ENCODE data around the gene TRIM7. TPM values are rescaled to one million over a fixed set of nuclear protein-coding genes. Genes with fewer than 3 reads are reported as not detected.
A peak's percentile ranks its signal among the peaks of the same experiment; 100 is the strongest.

The TRIM7 gene
- total and polyA plus RNA-seq, 9 of the 15 experiments (the other 6 are each of a cell fraction or from before 2014, with no cell fraction given): 2.6 to 14.9 (median 8.9) TPM

DNA sequence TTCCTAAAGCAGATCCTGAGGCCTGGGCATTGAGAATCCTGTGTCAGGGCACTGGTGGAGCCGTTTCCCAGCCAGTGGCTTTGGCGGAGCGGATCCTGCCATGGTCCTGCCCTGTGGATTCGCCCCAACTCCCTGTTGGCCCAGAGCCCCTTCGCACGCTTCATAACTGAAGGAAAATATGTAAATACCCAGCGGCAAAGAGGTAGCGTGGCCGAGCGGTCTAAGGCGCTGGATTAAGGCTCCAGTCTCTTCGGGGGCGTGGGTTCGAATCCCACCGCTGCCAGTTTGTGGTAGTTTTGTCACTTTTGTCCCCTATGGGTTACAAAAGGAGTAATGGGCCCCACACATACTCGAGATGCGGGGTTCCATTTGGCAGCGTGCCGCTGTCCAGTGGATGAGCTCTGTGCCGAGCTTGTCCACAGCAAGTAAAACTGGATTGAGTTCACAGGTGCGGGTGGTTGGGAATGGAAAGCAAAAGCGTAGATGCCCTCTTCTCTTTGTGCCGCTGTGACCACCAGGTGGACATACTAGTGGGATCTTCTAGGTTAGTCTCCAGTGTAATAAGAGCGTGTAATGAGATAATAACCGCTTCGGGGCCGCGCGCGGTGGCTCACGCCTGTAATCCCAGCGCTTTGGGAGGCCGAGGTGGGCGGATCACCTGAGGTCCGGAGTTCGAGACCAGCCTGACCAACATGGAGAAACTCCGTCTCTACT, 17.3 kb downstream of the TRIM7 start (continued):
- TF ChIP-seq ZNF398 (CRISPR knock-in tag; IDR thresholded peaks at IDR 0.05): no peak
- 0 out of 2 replicates have a peak, but pooled peaks have one; percentile 31 for TF ChIP-seq JUN (IDR thresholded peaks at IDR 0.05; ENCODE audit: borderline replicate concordance, low read depth, low read length)
- peak; percentile 62; the same call in 1 of the 2 replicates for TF ChIP-seq JUN (CRISPR knock-in tag; IDR thresholded peaks at IDR 0.05; ENCODE audit: borderline replicate concordance)
- TF ChIP-seq BDP1 (IDR thresholded peaks at IDR 0.05; ENCODE audit: insufficient read depth, insufficient read length): peak; percentile 71
- TF ChIP-seq, protein P1, sequence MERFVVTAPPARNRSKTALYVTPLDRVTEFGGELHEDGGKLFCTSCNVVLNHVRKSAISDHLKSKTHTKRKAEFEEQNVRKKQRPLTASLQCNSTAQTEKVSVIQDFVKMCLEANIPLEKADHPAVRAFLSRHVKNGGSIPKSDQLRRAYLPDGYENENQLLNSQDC (CRISPR knock-in tag; IDR thresholded peaks at IDR 0.05): no peak
- TF ChIP-seq ZNF217 (CRISPR knock-in tag; IDR thresholded peaks at IDR 0.05): no peak
- TF ChIP-seq HNRNPH1 (optimal IDR thresholded peaks at IDR 0.05; ENCODE audit: low read depth, low read length): no peak
- TF ChIP-seq GTF2E2 (tag; IDR thresholded peaks at IDR 0.05): no peak
- TF ChIP-seq TARDBP (IDR thresholded peaks at IDR 0.05): peak; percentile 80
- TF ChIP-seq, protein P2, sequence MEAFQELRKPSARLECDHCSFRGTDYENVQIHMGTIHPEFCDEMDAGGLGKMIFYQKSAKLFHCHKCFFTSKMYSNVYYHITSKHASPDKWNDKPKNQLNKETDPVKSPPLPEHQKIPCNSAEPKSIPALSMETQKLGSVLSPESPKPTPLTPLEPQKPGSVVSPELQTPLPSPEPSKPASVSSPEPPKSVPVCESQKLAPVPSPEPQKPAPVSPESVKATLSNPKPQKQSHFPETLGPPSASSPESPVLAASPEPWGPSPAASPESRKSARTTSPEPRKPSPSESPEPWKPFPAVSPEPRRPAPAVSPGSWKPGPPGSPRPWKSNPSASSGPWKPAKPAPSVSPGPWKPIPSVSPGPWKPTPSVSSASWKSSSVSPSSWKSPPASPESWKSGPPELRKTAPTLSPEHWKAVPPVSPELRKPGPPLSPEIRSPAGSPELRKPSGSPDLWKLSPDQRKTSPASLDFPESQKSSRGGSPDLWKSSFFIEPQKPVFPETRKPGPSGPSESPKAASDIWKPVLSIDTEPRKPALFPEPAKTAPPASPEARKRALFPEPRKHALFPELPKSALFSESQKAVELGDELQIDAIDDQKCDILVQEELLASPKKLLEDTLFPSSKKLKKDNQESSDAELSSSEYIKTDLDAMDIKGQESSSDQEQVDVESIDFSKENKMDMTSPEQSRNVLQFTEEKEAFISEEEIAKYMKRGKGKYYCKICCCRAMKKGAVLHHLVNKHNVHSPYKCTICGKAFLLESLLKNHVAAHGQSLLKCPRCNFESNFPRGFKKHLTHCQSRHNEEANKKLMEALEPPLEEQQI (IDR thresholded peaks at IDR 0.05): no peak
- TF ChIP-seq KDM5B (IDR thresholded peaks at IDR 0.05; ENCODE audit: insufficient replicate concordance, low read depth, low read length): no peak
- TF ChIP-seq, protein P3, sequence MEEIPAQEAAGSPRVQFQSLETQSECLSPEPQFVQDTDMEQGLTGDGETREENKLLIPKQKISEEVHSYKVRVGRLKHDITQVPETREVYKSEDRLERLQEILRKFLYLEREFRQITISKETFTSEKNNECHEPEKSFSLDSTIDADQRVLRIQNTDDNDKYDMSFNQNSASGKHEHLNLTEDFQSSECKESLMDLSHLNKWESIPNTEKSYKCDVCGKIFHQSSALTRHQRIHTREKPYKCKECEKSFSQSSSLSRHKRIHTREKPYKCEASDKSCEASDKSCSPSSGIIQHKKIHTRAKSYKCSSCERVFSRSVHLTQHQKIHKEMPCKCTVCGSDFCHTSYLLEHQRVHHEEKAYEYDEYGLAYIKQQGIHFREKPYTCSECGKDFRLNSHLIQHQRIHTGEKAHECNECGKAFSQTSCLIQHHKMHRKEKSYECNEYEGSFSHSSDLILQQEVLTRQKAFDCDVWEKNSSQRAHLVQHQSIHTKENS (CRISPR knock-in tag; IDR thresholded peaks at IDR 0.05): no peak
- TF ChIP-seq PTTG1 (tag; IDR thresholded peaks at IDR 0.05; ENCODE audit: low read depth): no peak
- no peak for TF ChIP-seq CREB5 (CRISPR knock-in tag; IDR thresholded peaks at IDR 0.05)
- TF ChIP-seq NR4A1 (CRISPR knock-in tag; IDR thresholded peaks at IDR 0.05): no peak
- TF ChIP-seq NR4A1 (tag; IDR thresholded peaks at IDR 0.05): no peak
- TF ChIP-seq, protein P4, sequence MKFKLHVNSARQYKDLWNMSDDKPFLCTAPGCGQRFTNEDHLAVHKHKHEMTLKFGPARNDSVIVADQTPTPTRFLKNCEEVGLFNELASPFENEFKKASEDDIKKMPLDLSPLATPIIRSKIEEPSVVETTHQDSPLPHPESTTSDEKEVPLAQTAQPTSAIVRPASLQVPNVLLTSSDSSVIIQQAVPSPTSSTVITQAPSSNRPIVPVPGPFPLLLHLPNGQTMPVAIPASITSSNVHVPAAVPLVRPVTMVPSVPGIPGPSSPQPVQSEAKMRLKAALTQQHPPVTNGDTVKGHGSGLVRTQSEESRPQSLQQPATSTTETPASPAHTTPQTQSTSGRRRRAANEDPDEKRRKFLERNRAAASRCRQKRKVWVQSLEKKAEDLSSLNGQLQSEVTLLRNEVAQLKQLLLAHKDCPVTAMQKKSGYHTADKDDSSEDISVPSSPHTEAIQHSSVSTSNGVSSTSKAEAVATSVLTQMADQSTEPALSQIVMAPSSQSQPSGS (CRISPR knock-in tag; IDR thresholded peaks at IDR 0.05): no peak
- TF ChIP-seq PRMT5 (CRISPR knock-in tag; IDR thresholded peaks at IDR 0.05): no peak
